HG02642 (cell line): ENCODE results near the gene CNPPD1.

ENCODE experiments used
- ATAC-seq: cut with Tn5 transposase; IDR thresholded peaks from one replicate; pipeline ENCODE4 v1.9.1; 2021; ENCODE audit warnings: mild to moderate bottlenecking; ENCODE audit not compliant: unreplicated experiment, poor library complexity

The CNPPD1 gene

GRCh38 chr2:219182331-219183150 lies 5.8 kb upstream of the CNPPD1 start:
- ATAC-seq, result no peak

- no peak for ATAC-seq
Observed at GRCh38 chr2:219181531-219181930, 4.8 kb upstream of the CNPPD1 start.

- ATAC-seq, result no peak
Observed at GRCh38 chr2:219180961-219181360, 4.2 kb upstream of the CNPPD1 start.

GRCh38 chr2:219179601-219180465 lies 3.1 kb upstream of the CNPPD1 start:
- no peak for ATAC-seq

GRCh38 chr2:219178377-219179175 lies 1.9 kb upstream of the CNPPD1 start:
- ATAC-seq, result peak; percentile 16

GRCh38 chr2:219177552-219178376 lies 1.0 kb upstream of the CNPPD1 start, which contains the start of gene RETREG2:
Gene RETREG2 (plus strand): TSS chr2:219178275. CDS start chr2:219178353, 78 bp downstream.
- ATAC-seq, result peak; percentile 55

GRCh38 chr2:219175928-219176817 lies 552 bp downstream of the CNPPD1 start:
- peak; percentile 20 for ATAC-seq

- ATAC-seq, result no peak
Observed at GRCh38 chr2:219175486-219175885, 1.2 kb downstream of the CNPPD1 start.

GRCh38 chr2:219174801-219175200 lies 1.9 kb downstream of the CNPPD1 start:
- ATAC-seq, result no peak

GRCh38 chr2:219174146-219174545 lies 2.6 kb downstream of the CNPPD1 start:
- ATAC-seq, result no peak

GRCh38 chr2:219173176-219173575 lies 3.5 kb downstream of the CNPPD1 start:
- ATAC-seq, result no peak

- no peak for ATAC-seq
Observed at GRCh38 chr2:219172231-219173154, 4.2 kb downstream of the CNPPD1 start.

- ATAC-seq, result no peak
Observed at GRCh38 chr2:219171231-219171651, 5.5 kb downstream of the CNPPD1 start.

- ATAC-seq, result no peak
Observed at GRCh38 chr2:219169930-219170654, 6.6 kb downstream of the CNPPD1 start, which contains the start of gene SLC23A3. Gene SLC23A3 (minus strand): TSS chr2:219170029. CDS start chr2:219169984, 45 bp downstream.

GRCh38 chr2:219168932-219169331 lies 7.8 kb downstream of the CNPPD1 start:
- ATAC-seq, result no peak

GRCh38 chr2:219168526-219168925 lies 8.2 kb downstream of the CNPPD1 start:
- no peak for ATAC-seq

GRCh38 chr2:219167997-219168396 lies 8.7 kb downstream of the CNPPD1 start:
- ATAC-seq, result no peak
